Tracheal epithelial cell (primary cell): Measurements from ENCODE around the gene SCUBE2. TPM values are rescaled to one million over a fixed set of nuclear protein-coding genes. Genes with fewer than 3 reads are reported as not detected.

Experiments used
- total RNA-seq: library from RNA; depleted of rRNA; stranded (reverse); fragments of >200 nt; gene quantifications from 2 replicates; pipeline ENCODE4 v1.2.1, GENCODE V29; 2014

The SCUBE2 gene
- not detected in 2 replicates for total RNA-seq

GRCh38 chr11:9091044-9091922 lies at the start of gene SCUBE2:
SCUBE2 (minus strand) TSS chr11:9091599; CDS start chr11:9091528, 71 bp downstream.

GRCh38 chr11:9003573-9004182 lies 87.7 kb downstream of the SCUBE2 start, which contains the start of gene NRIP3:
NRIP3 (minus strand) TSS chr11:9004001; CDS start chr11:9003935, 66 bp downstream.

Other genes starting within 250 kb of the SCUBE2 start
- gene AKIP1, start 180.4 kb downstream of the SCUBE2 start, total RNA-seq = 30.7 and 30.8 TPM in 2 replicates
- not detected in 2 replicates for gene C11orf16, start 158.7 kb downstream of the SCUBE2 start, total RNA-seq
- gene ASCL3, start 148.6 kb downstream of the SCUBE2 start, total RNA-seq = not detected in 2 replicates
- 34.2 and 52.2 TPM in 2 replicates for gene TMEM9B, start 127.2 kb downstream of the SCUBE2 start, total RNA-seq
- gene NRIP3, start 87.6 kb downstream of the SCUBE2 start, total RNA-seq = 1.5 and 4.1 TPM in 2 replicates
- gene DENND5A, start 173.8 kb upstream of the SCUBE2 start, total RNA-seq = 23.4 and 88.7 TPM in 2 replicates
- gene TMEM41B, start 223.0 kb upstream of the SCUBE2 start, total RNA-seq = 60.7 and 87.7 TPM in 2 replicates